Sigmoid colon (tissue), 7 donors: ENCODE measurements around the gene NEDD9. TPM values are rescaled to one million over a fixed set of nuclear protein-coding genes. Genes with fewer than 3 reads are reported as not detected.

Experiments used
- DNase-seq: peaks from one replicate; pipeline ENCODE4 v3.0.0-alpha.2; 2019
- H3K27ac ChIP-seq, 4 donors: fragments of 200-600 bp; sonication (generic); one replicate each; pipeline ENCODE4 v1.5.1; 2016 to 2019; ENCODE audit warnings: mild to moderate bottlenecking in 1 of 4
- H3K27me3 ChIP-seq, 3 donors: fragments of 200-600 bp; sonication (generic); one replicate each; pipeline ENCODE4 v1.5.1; 2019; ENCODE audit warnings: mild to moderate bottlenecking in 1 of 3
- H3K36me3 ChIP-seq, 4 donors: fragments of 200-600 bp; sonication (generic); one replicate each; pipeline ENCODE4 v1.5.1; 2016 to 2019
- H3K4me1 ChIP-seq, 4 donors: fragments of 200-600 bp; sonication (generic); one replicate each; pipeline ENCODE4 v1.5.1; 2017 to 2019
- H3K4me3 ChIP-seq, 4 donors: fragments of 200-600 bp; sonication (generic); one replicate each; pipeline ENCODE4 v1.5.1; 2017 to 2019; ENCODE audit warnings: mild to moderate bottlenecking in 2 of 4, moderate library complexity in 1 of 4
- H3K9me3 ChIP-seq, 4 donors: fragments of 200-600 bp in 3 of 4; sonication (generic) in 3 of 4; one replicate each; pipeline versions ENCODE4 v1.5.1 to v1.6.1; 2013 to 2019
- EP300 ChIP-seq, 4 donors: sonication (generic); formaldehyde crosslinking; IDR thresholded peaks; one replicate each; pipeline ENCODE4 v1.6.1; 2017; ENCODE audit warnings: antibody characterized with exemption in 4 of 4
- POLR2A ChIP-seq, 2 donors: fragments of 450-650 bp; IDR thresholded peaks; one replicate each; pipeline ENCODE4 v1.6.1; 2016; ENCODE audit warnings: antibody characterized with exemption in 2 of 2, mild to moderate bottlenecking in 2 of 2, moderate library complexity in 2 of 2
- POLR2AphosphoS5 ChIP-seq, 4 donors: sonication (generic); formaldehyde crosslinking; IDR thresholded peaks; one replicate each; pipeline ENCODE4 v1.6.1; 2017; ENCODE audit warnings: antibody characterized with exemption in 4 of 4
- WGBS, 2 donors: extraction: QIAGEN DNeasy Blood & Tissue Kit; methylation state at CpG; one replicate each; pipeline ENCODE4 v1.1.7; 2013; 5-methylcytosine and 5-hydroxymethylcytosine counted together
- intact Hi-C: fragments of 100-400 bp; cut with DNase I; formaldehyde crosslinking; loops from one replicate; pipeline ENCODE4 v1.15.1; 2023
- polyA plus RNA-seq, 3 donors: library from polyadenylated mRNA; stranded (reverse); fragments of 200-250 nt; gene quantifications; one replicate each; pipeline ENCODE4 v1.2.3, GENCODE V29; 2013
- total RNA-seq, 4 donors: library from RNA; depleted of rRNA; stranded (reverse); fragments of >200 nt; gene quantifications; one replicate each; pipeline ENCODE4 v1.1.0, GENCODE V29; 2016
- TF ChIP-seq, protein P1 (sequence below), 4 experiments: fragments of 450-650 bp in 3 of 4; fragments of 200-600 bp in 1 of 4; IDR thresholded peaks; one replicate each; pipeline ENCODE4 v1.5.1; 2016 to 2019; ENCODE audit warnings: antibody characterized with exemption in 4 of 4, mild to moderate bottlenecking in 3 of 4, moderate library complexity in 2 of 4
- donor health status: healthy with polysubstance abuse.
- donor health status: Bipolar disorder and iron deficiency.
- donor health status: healthy.

Gene NEDD9
- total and polyA plus RNA-seq, 7 donors = 13.8 to 42.5 (median 21.4) TPM

DNA sequence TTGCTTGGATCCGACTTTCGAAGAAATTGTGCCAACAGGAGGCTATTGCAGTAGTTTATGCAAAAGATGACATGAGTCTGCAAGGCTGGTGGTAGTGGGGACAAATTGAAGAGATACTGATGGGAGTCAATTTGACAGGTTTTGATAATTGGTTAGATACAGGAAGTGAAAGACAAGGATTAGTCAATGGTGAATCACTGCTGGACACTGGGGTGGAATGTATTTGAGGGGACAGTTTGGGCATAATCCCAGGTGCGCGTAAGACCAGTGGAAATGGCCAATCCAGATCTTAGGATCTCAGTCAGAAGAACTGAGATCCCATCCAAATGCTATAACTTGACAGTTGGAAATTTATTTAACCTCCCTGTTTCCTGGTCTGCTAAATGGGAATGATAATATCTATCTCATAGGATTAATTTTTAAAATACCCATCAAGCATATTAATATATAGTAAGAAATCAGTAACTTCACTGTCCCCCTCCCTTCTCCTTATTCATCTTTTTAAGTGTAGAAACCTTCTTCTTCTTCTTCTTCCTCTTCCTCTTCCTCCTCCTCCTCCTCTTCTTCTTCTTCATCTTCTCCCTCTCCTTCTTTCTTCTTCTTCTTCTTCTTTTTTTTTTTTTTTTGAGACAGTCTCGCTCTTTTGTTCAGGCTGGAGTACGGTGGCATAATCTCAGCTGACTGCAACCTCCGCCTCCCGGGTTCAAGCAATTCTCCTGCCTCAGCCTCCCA lies 90.0 kb downstream of the NEDD9 start:
- Histone ChIP-seq H3K36me3 (no peaks in the 10 kb centered on the region), H3K27me3 (no peaks in the 10 kb centered on the region), H3K4me3 (no peak overlapping the region), H3K4me1 (peaks cover 0 to 5% (median 2%) of the 10 kb centered on the region in 4 donors), H3K27ac (no peak overlapping the region), H3K9me3 (no peaks in the 10 kb centered on the region)
- WGBS, 2 donors = 96 to 97% methylated on average over 8 of the region's 8 CpGs
- DNase-seq = no peak
- TF ChIP-seq, protein P1, sequence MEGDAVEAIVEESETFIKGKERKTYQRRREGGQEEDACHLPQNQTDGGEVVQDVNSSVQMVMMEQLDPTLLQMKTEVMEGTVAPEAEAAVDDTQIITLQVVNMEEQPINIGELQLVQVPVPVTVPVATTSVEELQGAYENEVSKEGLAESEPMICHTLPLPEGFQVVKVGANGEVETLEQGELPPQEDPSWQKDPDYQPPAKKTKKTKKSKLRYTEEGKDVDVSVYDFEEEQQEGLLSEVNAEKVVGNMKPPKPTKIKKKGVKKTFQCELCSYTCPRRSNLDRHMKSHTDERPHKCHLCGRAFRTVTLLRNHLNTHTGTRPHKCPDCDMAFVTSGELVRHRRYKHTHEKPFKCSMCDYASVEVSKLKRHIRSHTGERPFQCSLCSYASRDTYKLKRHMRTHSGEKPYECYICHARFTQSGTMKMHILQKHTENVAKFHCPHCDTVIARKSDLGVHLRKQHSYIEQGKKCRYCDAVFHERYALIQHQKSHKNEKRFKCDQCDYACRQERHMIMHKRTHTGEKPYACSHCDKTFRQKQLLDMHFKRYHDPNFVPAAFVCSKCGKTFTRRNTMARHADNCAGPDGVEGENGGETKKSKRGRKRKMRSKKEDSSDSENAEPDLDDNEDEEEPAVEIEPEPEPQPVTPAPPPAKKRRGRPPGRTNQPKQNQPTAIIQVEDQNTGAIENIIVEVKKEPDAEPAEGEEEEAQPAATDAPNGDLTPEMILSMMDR (IDR thresholded peaks at IDR 0.05) = no peak
- TF ChIP-seq POLR2AphosphoS5 (IDR thresholded peaks at IDR 0.05) (no peak), EP300 (IDR thresholded peaks at IDR 0.05) (no peak)
- intact Hi-C loops = loop anchor here (10.0 kb wide), 1 partner anchor 432 kb away; no protein-coding TSS in a partner anchor

DNA sequence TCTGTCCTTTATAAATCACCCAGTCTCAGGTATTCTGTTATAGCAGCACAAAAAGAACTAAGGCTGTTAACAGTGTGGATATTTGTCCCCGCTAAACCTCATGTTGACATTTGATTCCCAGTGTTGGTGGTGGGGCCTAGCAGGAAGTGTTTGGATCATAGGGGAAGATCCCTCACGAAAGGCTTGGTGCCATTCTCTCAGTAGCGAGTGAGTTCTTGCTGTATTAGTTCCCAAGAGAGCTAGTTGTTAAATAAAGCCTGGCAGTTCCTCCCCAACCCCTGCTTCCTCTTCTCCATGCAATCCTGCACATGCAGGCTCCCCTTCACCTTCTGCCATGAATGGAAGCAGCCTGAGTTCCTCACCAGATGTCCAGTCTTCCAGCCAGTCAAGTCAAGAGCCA lies 91.2 kb downstream of the NEDD9 start:
- H3K4me1 ChIP-seq = peaks cover 0 to 12% (median 3%) of the 10 kb centered on the region in 4 donors
- intact Hi-C loops = loop anchor here (10.0 kb wide), 1 partner anchor 434 kb away; no protein-coding TSS in a partner anchor
- WGBS, 2 donors = 83 to 96% methylated on average over 3 of the region's 3 CpGs

DNA sequence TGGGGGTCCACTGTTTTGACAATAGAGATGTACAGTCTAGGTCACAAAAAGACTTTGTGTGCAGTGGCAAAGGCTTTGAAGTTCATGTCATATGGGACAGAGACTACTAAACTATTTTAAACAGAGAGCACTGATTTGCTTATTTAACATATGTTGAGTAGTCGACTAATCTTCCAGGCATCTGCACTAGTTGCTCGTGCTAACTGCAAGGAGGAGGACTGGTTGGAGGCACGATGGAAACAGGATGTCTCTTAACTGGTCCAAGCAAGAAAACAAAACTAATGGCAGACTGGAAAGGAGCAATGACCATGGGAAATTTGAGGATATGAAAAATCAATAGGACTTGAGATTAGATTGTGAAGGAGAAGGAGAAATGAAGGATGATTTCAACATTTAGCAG lies 92.4 kb downstream of the NEDD9 start:
- intact Hi-C loops = loop anchor here (10.0 kb wide), 1 partner anchor 435 kb away; no protein-coding TSS in a partner anchor
- Histone ChIP-seq H3K27ac (no peak overlapping the region), H3K4me1 (peaks cover 0 to 14% (median 3%) of the 10 kb centered on the region in 4 donors), H3K4me3 (no peak overlapping the region), H3K9me3 (no peaks in the 10 kb centered on the region), H3K27me3 (no peaks in the 10 kb centered on the region), H3K36me3 (peaks cover 0 to 8% (median under 1%) of the 10 kb centered on the region in 4 donors)
- TF ChIP-seq, protein P1 (IDR thresholded peaks at IDR 0.05) = no peak
- TF ChIP-seq POLR2A (IDR thresholded peaks at IDR 0.05) (no peak), EP300 (IDR thresholded peaks at IDR 0.05) (no peak), POLR2AphosphoS5 (IDR thresholded peaks at IDR 0.05) (no peak)
- DNase-seq = no peak
- 67 to 84% methylated on average over 3 of the region's 3 CpGs for WGBS, 2 donors

More for the DNA sequence above, 91.2 kb downstream of the NEDD9 start:
- no peaks in the 10 kb centered on the region for H3K36me3 ChIP-seq
- no peak overlapping the region for H3K4me3 ChIP-seq
- no peaks in the 10 kb centered on the region for H3K9me3 ChIP-seq
- no peak overlapping the region for H3K27ac ChIP-seq
- TF ChIP-seq, protein P1 (IDR thresholded peaks at IDR 0.05) = no peak
- TF ChIP-seq POLR2AphosphoS5 (IDR thresholded peaks at IDR 0.05) (no peak), EP300 (IDR thresholded peaks at IDR 0.05) (no peak), POLR2A (IDR thresholded peaks at IDR 0.05) (no peak)
- no peak for DNase-seq
- no peaks in the 10 kb centered on the region for H3K27me3 ChIP-seq

DNA sequence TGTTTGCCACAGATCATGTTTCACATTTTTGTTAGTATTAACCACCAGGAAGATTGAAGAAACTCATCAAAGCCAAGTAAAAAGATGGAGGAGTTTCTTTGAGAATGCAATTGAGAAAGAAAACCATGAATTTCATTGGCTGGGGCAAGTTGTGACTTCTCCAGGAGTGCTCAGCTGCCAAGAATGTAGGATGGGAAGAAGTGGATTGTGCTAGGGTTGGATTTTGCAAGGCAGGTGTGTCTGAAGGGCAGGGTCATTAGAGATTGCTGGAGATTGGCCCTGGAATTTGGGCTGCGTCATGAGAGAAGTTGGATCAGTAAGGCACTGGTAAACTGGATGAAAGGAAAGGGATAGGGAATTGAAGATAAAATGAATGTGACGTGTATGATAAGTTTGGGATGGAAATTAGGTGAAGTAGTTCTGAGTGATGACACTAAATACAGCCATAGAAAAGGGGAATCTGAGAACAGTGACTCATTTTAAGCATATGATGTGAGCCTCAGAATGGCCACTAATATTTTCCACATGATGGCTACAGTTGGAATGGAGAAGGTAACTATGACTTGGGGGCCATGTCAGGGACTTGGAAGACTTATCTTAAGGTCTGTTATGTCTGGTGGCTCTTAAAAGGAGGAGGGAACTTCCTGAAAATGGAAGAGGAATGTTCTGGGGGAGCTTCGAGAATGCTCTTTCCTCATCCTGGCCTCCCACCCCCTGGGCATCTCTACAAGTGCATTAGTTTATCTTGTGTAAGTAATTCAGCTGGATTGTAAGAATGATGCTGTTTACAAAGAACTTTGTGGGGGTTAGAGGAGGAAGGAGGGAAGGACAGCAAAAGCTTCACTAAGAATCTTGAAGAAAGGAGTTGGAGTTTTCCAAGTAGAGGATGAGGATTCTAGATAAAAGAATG lies 93.2 kb downstream of the NEDD9 start:
- DNase-seq = no peak
- Histone ChIP-seq H3K9me3 (no peaks in the 10 kb centered on the region), H3K4me3 (no peak overlapping the region), H3K36me3 (peaks cover 0 to 15% (median 4%) of the 10 kb centered on the region in 4 donors), H3K27ac (no peak overlapping the region), H3K4me1 (peaks cover 0 to 10% (median 3%) of the 10 kb centered on the region in 4 donors), H3K27me3 (no peaks in the 10 kb centered on the region)
- WGBS, 2 donors = 88 to 95% methylated on average over 3 of the region's 3 CpGs
- TF ChIP-seq, protein P1 (IDR thresholded peaks at IDR 0.05) = no peak
- TF ChIP-seq EP300 (IDR thresholded peaks at IDR 0.05) (no peak), POLR2A (IDR thresholded peaks at IDR 0.05) (no peak), POLR2AphosphoS5 (IDR thresholded peaks at IDR 0.05) (no peak)
- intact Hi-C loops = no loop called here
